HG03442 (cell line): ENCODE results near the gene ZMYM2.
"Not testable (repeated sequence)": the region's sequence is repeated elsewhere in the genome, so short reads cannot be mapped to it uniquely, and the experiment has no call there.

Experiments used
- ATAC-seq: cut with Tn5 transposase; IDR thresholded peaks from one replicate; pipeline ENCODE4 v1.9.1; 2021; ENCODE audit warnings: mild to moderate bottlenecking, moderate library complexity; ENCODE audit not compliant: unreplicated experiment

The ZMYM2 gene

GRCh38 chr13:19982447-19983043, 24.0 kb downstream of the ZMYM2 start:
- no peak for ATAC-seq

- ATAC-seq, result peak; percentile 81
These were observed 26.1 kb downstream of the ZMYM2 start for GRCh38 chr13:19984430-19985218.

GRCh38 chr13:19985219-19985556, 26.7 kb downstream of the ZMYM2 start:
- no peak for ATAC-seq

- ATAC-seq, result no peak
These were observed 33.0 kb downstream of the ZMYM2 start for GRCh38 chr13:19991531-19991930.

- no peak for ATAC-seq
These were observed 34.5 kb downstream of the ZMYM2 start for GRCh38 chr13:19993024-19993423.

- ATAC-seq, result no peak
These were observed 40.4 kb downstream of the ZMYM2 start for GRCh38 chr13:19998960-19999359.

GRCh38 chr13:20000062-20000552, 41.6 kb downstream of the ZMYM2 start:
- no peak for ATAC-seq

- ATAC-seq, result no peak
These were observed 43.1 kb downstream of the ZMYM2 start for GRCh38 chr13:20001366-20002190.

- no peak for ATAC-seq
These were observed 44.3 kb downstream of the ZMYM2 start for GRCh38 chr13:20002787-20003186.

GRCh38 chr13:20006206-20006605, 47.7 kb downstream of the ZMYM2 start:
- no peak for ATAC-seq

GRCh38 chr13:20015763-20016162, 57.2 kb downstream of the ZMYM2 start:
- ATAC-seq, result no peak

- no peak for ATAC-seq
These were observed 58.3 kb downstream of the ZMYM2 start for GRCh38 chr13:20016649-20017364.

GRCh38 chr13:20017365-20017711, 58.8 kb downstream of the ZMYM2 start:
- ATAC-seq, result no peak

- no peak for ATAC-seq
These were observed 60.5 kb downstream of the ZMYM2 start for GRCh38 chr13:20019043-20019442.

- no peak for ATAC-seq
These were observed 66.2 kb downstream of the ZMYM2 start for GRCh38 chr13:20024702-20025101.

- no peak for ATAC-seq
These were observed 70.4 kb downstream of the ZMYM2 start for GRCh38 chr13:20028953-20029352.

GRCh38 chr13:20033486-20033885, 75.0 kb downstream of the ZMYM2 start:
- ATAC-seq, result no peak

- no peak for ATAC-seq
These were observed 76.6 kb downstream of the ZMYM2 start for GRCh38 chr13:20035130-20035529.

- ATAC-seq, result no peak
These were observed 79.4 kb downstream of the ZMYM2 start for GRCh38 chr13:20037908-20038307.

- not testable (repeated sequence) for ATAC-seq
These were observed 84.1 kb downstream of the ZMYM2 start for GRCh38 chr13:20042603-20043002.
